GM12801 (cell line): ENCODE results near the gene MYO1B.

Source experiments
- TF ChIP-seq, protein P1 (sequence below): IDR thresholded peaks from one replicate; pipeline ENCODE4 v1.5.1; 2011; ENCODE audit warnings: control low read depth; ENCODE audit not compliant: insufficient read length; ENCODE audit errors: extremely low read depth

The MYO1B gene

DNA sequence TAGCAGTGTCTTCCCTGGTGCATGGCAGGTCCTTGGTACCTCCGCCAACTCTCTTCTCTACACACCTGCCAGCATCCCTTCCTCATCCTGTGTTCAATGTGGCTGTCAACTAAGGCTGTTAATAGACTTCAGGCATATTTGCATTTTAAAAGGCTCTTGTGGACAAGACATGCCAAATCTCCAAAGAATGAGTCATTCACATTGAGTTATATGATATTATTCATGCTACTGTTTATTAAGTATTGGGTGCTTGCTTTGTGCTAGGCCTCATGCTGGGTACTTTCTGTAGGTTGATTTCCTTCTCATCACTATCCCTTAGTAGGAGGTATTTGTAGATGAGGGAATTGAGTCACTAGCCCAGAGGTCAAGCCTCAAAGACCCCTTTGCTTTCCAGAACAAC lies 5.2 kb downstream of the MYO1B start:
- TF ChIP-seq, protein P1, sequence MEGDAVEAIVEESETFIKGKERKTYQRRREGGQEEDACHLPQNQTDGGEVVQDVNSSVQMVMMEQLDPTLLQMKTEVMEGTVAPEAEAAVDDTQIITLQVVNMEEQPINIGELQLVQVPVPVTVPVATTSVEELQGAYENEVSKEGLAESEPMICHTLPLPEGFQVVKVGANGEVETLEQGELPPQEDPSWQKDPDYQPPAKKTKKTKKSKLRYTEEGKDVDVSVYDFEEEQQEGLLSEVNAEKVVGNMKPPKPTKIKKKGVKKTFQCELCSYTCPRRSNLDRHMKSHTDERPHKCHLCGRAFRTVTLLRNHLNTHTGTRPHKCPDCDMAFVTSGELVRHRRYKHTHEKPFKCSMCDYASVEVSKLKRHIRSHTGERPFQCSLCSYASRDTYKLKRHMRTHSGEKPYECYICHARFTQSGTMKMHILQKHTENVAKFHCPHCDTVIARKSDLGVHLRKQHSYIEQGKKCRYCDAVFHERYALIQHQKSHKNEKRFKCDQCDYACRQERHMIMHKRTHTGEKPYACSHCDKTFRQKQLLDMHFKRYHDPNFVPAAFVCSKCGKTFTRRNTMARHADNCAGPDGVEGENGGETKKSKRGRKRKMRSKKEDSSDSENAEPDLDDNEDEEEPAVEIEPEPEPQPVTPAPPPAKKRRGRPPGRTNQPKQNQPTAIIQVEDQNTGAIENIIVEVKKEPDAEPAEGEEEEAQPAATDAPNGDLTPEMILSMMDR: no peak

DNA sequence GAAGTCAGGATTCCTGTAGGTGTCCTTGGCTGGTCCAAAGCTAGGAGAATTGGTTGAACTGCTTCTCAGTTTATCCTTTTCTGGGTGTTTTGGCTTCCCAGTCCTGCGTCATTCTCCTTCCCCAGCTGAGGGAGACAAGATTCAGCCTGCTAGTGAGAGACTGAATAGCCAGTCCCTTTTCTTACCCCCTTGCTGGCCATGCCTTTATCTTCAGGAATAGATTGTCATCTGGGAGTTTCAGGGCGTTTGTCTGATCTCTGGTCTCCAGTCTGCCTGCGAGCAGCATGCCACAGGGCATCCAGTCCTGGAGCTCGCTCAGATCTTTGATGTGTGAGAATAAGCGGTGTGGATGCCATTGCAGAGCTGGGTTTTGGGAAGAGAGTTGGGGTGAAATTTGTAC lies 5.8 kb downstream of the MYO1B start:
- TF ChIP-seq, protein P1: no peak

DNA sequence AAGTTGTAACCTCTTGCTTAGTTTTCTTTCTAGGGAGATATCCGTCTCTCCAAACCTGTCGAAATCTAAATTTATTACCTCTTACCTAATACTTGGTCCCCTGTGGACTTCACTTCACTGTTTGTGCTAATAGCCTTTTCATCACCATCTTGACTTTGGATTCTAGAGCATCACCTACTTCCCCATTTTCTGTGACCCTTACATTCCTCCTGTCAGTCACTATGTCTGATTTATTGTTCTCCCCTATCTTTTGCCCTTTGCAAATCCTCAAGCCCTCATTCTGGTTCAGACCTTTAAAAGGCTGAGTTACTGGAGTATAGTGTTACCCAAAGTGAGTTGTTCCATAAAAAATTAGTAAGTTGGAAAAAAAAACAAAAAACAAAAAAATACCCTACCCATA lies 7.5 kb downstream of the MYO1B start:
- TF ChIP-seq, protein P1: no peak

DNA sequence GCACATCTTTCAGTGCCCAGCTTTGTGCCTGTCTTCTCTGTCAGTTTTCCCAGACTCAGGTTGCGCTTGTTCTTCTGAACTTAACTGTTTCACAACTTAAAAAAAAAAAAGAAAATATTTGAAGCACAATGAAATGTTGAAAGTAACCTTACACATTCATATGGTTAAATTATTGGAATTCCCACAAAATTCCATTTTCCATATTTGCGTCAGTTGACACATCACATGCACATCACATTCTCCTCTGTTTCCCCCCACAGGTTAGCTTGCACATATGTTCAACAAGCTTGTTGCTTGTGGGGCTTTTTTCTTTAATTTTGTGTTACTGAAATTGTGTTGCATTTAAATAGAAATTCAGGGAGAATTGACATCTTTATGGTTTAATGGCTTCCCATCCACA lies 8.3 kb downstream of the MYO1B start:
- TF ChIP-seq, protein P1: no peak

DNA sequence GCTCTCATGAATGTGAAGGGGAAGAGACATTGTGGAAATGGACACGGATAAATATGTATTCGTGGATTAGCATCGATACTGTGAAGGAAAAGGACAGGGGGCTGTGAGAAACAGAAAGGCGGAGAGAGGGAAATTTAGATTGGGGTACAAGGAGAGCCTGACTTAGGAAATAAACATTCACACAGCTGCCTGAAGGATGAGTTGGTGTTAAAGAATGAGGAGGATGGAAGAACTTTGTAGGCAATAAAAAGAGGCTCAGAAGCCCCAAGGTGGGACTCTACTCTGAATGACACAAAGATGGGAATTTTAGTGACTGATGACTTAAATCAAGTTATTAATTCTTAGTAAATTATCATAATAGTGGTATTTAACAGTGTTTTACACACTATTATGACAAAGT lies 10.1 kb downstream of the MYO1B start:
- TF ChIP-seq, protein P1: no peak

DNA sequence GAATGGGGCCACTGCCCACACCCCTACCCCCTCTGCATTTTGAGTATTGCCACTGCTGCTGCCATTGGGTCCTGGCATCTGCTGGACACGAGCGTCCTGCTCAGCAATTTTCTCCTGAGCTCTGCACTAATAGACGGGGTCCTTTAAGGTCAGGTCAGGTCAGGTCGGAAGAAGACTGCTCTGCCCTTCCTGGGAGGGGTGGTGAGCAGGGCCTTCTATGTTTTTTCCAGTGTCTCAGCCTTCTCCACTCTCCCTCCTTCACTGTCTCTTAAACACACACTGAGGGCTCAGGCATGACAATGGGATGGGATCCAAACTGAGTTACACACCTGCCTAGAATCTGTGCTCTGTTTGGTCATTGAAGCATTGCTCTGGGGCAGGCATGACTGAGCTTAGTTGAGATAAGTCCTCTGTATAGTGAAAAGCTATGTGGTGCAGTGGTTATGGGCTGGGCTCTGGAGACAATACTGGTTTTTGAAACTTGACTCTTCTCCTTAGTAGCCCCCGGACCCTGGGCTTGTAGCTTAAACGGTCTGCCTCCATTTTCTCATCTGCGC lies 10.6 kb downstream of the MYO1B start:
- TF ChIP-seq, protein P1: no peak

DNA sequence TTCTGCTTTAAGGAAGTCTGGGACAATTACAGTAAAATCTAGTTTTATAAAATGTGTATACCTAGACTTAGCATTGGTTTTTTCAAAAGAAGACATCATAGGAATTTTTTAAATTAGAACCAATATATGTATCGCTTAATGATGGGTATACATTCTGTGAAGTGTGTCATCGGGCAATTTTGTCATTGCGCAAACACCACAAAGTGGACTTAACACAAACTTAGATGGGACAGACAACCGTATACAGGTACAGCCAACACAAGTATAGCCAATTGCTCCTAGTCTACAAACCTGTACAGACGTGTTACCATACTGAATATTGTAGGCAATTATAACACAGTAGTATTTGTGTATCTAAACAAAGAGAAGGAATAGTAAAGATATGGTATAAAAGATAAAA lies 12.7 kb downstream of the MYO1B start:
- TF ChIP-seq, protein P1: no peak

DNA sequence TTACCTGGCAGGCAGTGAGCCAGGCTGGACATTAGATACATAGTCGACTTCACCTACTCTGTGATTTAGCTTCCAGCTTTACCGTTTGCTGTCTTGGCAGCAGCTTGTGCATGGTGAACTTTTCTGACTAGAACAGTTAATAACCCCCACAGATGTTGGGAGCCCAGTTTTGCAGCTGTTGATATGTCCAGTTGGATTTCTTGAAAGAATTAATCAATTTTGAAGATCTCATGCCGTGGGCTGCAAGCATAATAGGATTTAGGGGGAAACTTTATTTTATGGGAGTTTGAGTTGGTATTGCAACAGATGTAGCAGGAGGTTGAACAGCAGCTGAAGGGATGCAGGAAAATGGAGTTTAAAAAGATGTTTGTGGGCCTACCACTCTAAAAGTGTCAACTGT lies 13.8 kb downstream of the MYO1B start:
- TF ChIP-seq, protein P1: no peak
